Activated naive CD8-positive, alpha-beta T cell treated with anti-CD3 and anti-CD28 coated beads for 36 hours (primary cell): ENCODE data around the gene CDH23. TPM values are rescaled to one million over a fixed set of nuclear protein-coding genes. Genes with fewer than 3 reads are reported as not detected.
A peak's percentile ranks its signal among the peaks of the same experiment; 100 is the strongest.

Experiments
- DNase-seq: peaks from one replicate; pipeline ENCODE4 v3.0.0; 2021
- H3K27ac Mint-ChIP-seq: one replicate; pipeline ENCODE4 v1.8.0; 2022; ENCODE audit warnings: mild to moderate bottlenecking, moderate library complexity, mixed read lengths
- H3K27me3 Mint-ChIP-seq: one replicate; pipeline ENCODE4 v1.8.0; 2022; ENCODE audit warnings: mild to moderate bottlenecking, mixed read lengths
- H3K36me3 Mint-ChIP-seq: one replicate; pipeline ENCODE4 v1.8.0; 2021; ENCODE audit warnings: mild to moderate bottlenecking, mixed read lengths
- H3K4me1 Mint-ChIP-seq: one replicate; pipeline ENCODE4 v1.8.0; 2021; ENCODE audit warnings: mixed read lengths
- H3K4me3 Mint-ChIP-seq: one replicate; pipeline ENCODE4 v1.8.0; 2022; ENCODE audit warnings: mild to moderate bottlenecking, moderate library complexity, mixed read lengths
- H3K9me3 Mint-ChIP-seq: one replicate; pipeline ENCODE4 v1.8.0; 2022; ENCODE audit warnings: mixed read lengths
- total RNA-seq, 2 experiments: library from RNA; stranded (reverse); gene quantifications; one replicate each; pipeline ENCODE4 v1.2.3, GENCODE V29; 2021

CDH23 gene
- total RNA-seq, 2 experiments from 2014 or later, result 1.4 TPM

DNA sequence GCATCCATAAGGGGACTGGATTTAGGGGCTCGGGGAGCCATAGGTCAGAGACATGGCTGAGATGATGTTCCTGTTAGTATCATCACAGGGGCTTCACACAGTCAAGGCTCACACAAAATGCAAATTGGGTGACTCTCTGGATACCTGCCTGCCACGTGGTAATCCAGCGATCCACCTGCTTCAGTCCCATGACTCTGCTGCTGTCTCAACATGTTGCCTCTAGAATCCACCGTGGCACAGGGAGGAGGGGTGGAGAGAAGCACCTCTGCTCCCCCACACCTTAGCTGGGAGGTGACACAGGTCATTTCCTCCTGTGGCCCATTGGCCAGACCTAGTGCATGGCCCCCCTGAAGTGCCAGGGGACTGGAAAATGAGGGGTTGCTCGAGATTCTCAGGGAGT, 83.1 kb downstream of the CDH23 start:
- DNase-seq, result no peak
- H3K9me3 Mint-ChIP-seq, result no peaks in the 10 kb centered on the region
- no peak overlapping the region for H3K4me3 Mint-ChIP-seq
- no peak overlapping the region for H3K27ac Mint-ChIP-seq
- H3K36me3 Mint-ChIP-seq, result no peaks in the 10 kb centered on the region
- H3K27me3 Mint-ChIP-seq, result no peaks in the 10 kb centered on the region
- H3K4me1 Mint-ChIP-seq, result no peaks in the 10 kb centered on the region

DNA sequence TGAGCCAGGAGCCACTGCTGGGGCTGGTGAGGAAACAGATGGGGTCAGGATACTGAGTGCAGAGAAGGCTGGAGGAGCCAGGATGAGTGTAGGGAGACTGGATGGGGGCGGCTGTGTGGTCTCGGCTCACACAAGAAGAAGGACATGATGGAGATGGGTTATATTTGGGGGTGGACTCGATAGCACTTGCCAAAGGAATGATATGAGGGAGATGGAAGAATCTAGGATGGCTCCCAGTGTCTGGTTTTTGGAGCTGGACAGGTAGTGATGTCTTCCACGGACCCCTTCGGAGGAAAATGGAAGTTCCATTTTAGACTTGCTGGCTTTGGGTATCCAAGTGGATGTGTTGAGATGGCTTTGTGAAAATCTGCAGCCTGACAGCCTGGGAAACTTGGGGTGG, 83.9 kb downstream of the CDH23 start:
- H3K27ac Mint-ChIP-seq, result no peak overlapping the region
- no peaks in the 10 kb centered on the region for H3K27me3 Mint-ChIP-seq
- H3K4me1 Mint-ChIP-seq, result no peaks in the 10 kb centered on the region
- no peaks in the 10 kb centered on the region for H3K9me3 Mint-ChIP-seq
- H3K36me3 Mint-ChIP-seq, result no peaks in the 10 kb centered on the region
- no peak for DNase-seq
- H3K4me3 Mint-ChIP-seq, result no peak overlapping the region

DNA sequence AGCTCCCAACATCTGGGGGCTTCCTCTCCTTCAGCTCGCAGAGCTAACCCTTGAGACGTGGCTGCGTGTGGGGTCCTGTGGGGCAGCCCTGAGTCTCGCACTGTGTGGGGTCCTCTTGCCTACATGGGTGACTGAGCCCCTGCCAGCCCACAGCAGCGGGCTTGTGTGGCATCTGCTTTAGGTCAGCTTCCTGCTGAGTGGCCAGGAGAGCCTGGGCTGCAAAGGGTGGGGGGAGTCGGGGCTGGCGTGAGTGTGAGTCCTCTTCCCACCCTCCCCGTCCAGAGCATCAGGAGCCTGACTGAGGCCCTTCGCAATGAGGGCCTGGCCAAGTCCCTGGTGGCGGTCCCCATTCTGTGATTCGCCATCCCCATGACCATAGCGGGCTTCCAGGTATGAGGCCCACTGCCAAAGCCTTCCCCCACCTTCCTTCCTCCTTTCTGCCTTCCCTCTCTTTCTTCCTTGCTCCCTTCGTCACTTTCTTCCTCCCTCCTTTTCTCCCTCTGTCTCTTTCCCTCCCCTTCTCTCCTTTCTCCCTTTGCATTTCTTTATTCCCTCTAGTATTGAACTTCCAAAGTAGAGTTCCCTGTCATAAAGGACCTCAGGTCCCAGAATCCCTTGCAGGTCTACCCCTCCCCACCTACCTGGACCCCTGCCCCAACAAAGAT, 85.2 kb downstream of the CDH23 start:
- Mint-ChIP-seq H3K4me3 (no peak overlapping the region), H3K4me1 (no peaks in the 10 kb centered on the region), H3K36me3 (no peaks in the 10 kb centered on the region), H3K27ac (no peak overlapping the region), H3K27me3 (no peaks in the 10 kb centered on the region), H3K9me3 (no peaks in the 10 kb centered on the region)
- no peak for DNase-seq

- Mint-ChIP-seq H3K27me3 (no peaks in the 10 kb centered on the region), H3K36me3 (no peaks in the 10 kb centered on the region), H3K4me1 (no peaks in the 10 kb centered on the region), H3K9me3 (no peaks in the 10 kb centered on the region), H3K4me3 (no peak overlapping the region), H3K27ac (no peak overlapping the region)
- DNase-seq, result no peak
These were observed 85.9 kb downstream of the CDH23 start for GRCh38 chr10:71482620-71483019.

DNA sequence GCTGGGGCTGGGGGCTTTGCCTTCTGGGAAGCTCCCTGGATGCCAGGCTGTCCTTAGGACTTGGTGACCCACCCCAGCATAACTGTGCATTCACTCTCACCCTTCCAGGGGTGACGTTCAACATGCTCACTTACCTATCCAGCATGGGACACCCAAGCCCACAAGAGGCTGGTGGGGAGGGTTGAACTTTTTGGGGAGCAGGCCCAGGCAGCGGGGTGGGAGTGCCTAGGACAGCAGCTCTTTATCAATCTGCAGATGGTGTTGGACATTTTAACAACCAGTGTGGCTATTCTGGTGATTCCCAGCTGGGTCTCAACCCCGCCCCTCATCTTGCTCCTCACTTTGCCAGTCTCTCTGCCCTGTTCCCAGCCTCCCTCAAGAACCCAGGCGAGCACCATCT, 86.4 kb downstream of the CDH23 start:
- no peak for DNase-seq
- no peaks in the 10 kb centered on the region for H3K27me3 Mint-ChIP-seq

DNA sequence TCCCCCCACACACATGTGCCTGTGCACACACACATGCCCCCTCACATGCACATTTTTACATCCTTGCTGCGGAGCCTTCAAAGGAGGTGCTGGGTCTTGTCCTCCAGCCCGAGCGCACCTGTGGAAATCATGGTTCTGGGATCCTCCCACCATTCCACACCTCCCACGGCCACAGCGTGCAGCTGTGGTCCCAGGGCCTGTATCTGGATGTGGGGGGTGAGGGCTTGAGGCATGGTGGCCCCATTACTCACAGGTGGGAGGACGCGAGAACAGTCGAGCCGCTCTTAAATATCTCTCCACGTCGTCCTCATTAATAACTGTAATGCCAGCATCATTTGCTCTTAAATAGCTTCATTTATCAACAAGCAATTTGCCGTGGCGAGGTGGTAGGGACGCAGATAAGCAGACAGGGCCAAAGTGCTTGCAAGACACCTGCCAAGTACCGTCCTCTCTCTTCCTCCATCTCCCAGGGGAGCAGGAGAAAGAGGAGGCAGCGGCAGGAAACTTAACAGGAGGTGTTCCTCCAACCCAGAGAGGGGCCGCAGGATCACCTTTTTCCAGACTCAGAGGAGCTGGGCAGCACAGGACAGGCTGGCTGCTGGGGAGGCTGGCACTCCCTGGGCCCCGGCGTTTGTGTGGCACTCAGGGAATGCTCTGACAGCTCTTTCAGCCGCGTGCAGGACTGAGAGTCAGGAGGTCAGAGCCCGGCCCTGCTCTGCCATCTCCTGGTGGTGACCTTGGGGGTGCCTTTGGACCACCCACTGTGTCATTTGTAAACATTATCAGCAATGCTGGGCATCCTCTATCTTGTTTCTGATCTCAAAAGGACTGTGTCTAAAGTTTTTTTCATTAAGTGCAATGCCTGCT, 87.4 kb downstream of the CDH23 start:
- H3K9me3 Mint-ChIP-seq, result peaks cover 4% of the 10 kb centered on the region
- H3K4me1 Mint-ChIP-seq, result no peaks in the 10 kb centered on the region
- no peak overlapping the region for H3K4me3 Mint-ChIP-seq
- no peak for DNase-seq
- H3K36me3 Mint-ChIP-seq, result no peaks in the 10 kb centered on the region
- H3K27ac Mint-ChIP-seq, result no peak overlapping the region
- no peaks in the 10 kb centered on the region for H3K27me3 Mint-ChIP-seq

More for the DNA sequence above, 86.4 kb downstream of the CDH23 start:
- Mint-ChIP-seq H3K36me3 (no peaks in the 10 kb centered on the region), H3K4me1 (no peaks in the 10 kb centered on the region), H3K4me3 (no peak overlapping the region), H3K27ac (no peak overlapping the region), H3K9me3 (peaks cover 2% of the 10 kb centered on the region)

DNA sequence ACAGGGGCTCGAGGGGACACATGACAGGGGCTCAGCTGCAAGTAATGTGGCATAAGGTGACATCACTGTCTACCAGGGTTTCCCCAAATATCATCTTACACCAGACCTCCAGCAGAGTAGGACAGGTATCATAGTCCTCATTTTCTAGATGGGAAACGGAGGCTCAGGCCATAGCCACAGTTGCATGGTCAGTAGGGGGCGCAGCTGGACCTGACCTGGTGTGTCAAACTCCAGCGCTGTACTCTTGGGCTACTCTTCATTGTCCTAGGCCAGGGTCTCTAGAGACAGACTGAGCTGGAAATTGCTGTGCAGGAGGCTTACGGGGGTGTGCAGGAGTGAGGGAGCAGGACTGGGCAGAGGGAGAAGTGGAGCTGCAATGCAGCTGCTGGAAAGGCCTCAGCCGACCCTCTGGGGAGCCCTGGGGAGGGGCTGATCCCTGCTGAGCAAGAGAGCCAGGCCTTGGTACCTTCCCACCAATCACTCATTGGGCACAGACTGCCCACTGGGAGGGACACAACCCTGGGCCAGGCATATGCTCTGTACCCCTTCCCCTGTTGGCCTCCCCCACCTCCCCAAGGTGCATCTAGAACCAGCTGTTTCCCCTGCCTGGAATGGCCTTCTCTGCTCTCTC, 89.9 kb downstream of the CDH23 start:
- H3K27ac Mint-ChIP-seq, result no peak overlapping the region
- H3K4me3 Mint-ChIP-seq, result no peak overlapping the region
- H3K4me1 Mint-ChIP-seq, result no peaks in the 10 kb centered on the region
- DNase-seq, result peak; percentile 33
- H3K9me3 Mint-ChIP-seq, result peaks cover 8% of the 10 kb centered on the region
- H3K27me3 Mint-ChIP-seq, result no peaks in the 10 kb centered on the region
- H3K36me3 Mint-ChIP-seq, result no peaks in the 10 kb centered on the region

GRCh38 chr10:71487726-71488125, 91.0 kb downstream of the CDH23 start:
- Mint-ChIP-seq H3K27me3 (no peaks in the 10 kb centered on the region), H3K27ac (no peak overlapping the region)

GRCh38 chr10:71489077-71489476, 92.4 kb downstream of the CDH23 start:
- H3K36me3 Mint-ChIP-seq, result no peaks in the 10 kb centered on the region
- no peaks in the 10 kb centered on the region for H3K27me3 Mint-ChIP-seq
- peaks cover 8% of the 10 kb centered on the region for H3K9me3 Mint-ChIP-seq
- DNase-seq, result no peak
- H3K4me3 Mint-ChIP-seq, result no peak overlapping the region
- H3K27ac Mint-ChIP-seq, result no peak overlapping the region
- H3K4me1 Mint-ChIP-seq, result no peaks in the 10 kb centered on the region

More at GRCh38 chr10:71487726-71488125, 91.0 kb downstream of the CDH23 start:
- Mint-ChIP-seq H3K4me1 (no peaks in the 10 kb centered on the region), H3K9me3 (peaks cover 8% of the 10 kb centered on the region), H3K36me3 (no peaks in the 10 kb centered on the region), H3K4me3 (no peak overlapping the region)
- no peak for DNase-seq

DNA sequence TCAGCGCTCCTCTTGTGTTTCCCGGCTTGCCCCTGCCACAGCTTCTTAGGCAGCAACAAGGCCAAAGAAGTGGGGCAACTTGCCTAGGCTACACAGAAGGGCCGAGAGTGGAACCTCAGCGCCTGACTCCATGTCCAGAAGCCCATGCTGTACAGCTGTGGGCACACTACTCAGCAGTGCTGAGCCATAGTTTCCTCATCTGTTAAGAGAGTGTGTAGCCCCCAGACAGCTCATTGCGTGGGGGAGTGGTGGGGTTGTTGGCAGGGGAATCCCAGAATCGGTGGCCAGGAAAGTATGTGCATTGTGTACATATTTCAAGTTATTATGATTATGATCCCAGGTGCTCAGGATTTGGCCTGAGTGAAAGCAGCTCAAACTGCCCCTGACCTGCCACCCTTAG, 96.2 kb downstream of the CDH23 start:
- H3K4me1 Mint-ChIP-seq, result no peaks in the 10 kb centered on the region
- H3K9me3 Mint-ChIP-seq, result peaks cover 6% of the 10 kb centered on the region
- no peaks in the 10 kb centered on the region for H3K36me3 Mint-ChIP-seq
- H3K27me3 Mint-ChIP-seq, result no peaks in the 10 kb centered on the region
- H3K4me3 Mint-ChIP-seq, result no peak overlapping the region
- no peak overlapping the region for H3K27ac Mint-ChIP-seq
- DNase-seq, result no peak

DNA sequence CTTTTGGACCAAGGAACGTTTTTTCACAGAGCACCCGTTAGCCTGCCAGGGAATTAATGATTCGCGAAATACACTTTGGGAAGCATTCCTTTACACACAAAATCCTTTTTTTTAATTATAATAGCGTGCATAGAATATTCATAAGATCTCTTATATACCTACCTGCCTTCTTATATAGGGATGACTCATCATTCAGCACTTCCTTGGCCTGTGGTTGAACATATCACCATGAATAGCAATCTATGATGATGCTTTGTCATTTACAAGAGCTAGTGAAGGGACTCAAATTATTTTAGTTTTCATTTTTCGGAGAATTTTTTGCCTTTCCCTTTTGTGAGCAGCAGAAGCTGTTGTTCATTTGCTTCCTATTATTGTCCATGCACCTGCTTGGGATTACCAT, 97.0 kb downstream of the CDH23 start:
- Mint-ChIP-seq H3K27me3 (no peaks in the 10 kb centered on the region), H3K36me3 (no peaks in the 10 kb centered on the region), H3K4me1 (no peaks in the 10 kb centered on the region), H3K4me3 (no peak overlapping the region), H3K9me3 (peaks cover 6% of the 10 kb centered on the region), H3K27ac (no peak overlapping the region)
- DNase-seq, result no peak

DNA sequence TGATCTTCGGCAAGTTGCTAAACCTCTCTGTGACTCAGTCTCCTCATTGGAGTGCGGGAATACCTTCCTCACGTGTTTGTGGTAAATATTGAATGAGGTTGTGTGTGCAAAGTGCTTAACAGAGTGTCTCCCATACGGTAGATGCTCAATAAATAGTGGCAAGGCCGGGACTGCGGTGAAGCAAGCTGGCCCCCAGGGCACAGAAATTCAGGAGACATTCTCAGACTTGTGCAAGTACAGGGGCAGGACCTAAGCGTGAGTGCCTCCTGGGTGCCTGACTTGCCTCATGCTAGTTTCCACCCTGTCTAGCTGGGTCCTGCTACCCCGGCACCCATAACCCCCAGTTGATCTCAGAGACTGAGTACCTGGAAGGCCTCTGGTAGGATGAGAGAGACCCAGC, 97.8 kb downstream of the CDH23 start:
- H3K4me1 Mint-ChIP-seq, result no peaks in the 10 kb centered on the region
- no peaks in the 10 kb centered on the region for H3K27me3 Mint-ChIP-seq
- no peak overlapping the region for H3K27ac Mint-ChIP-seq
- H3K4me3 Mint-ChIP-seq, result no peak overlapping the region
- peaks cover under 1% of the 10 kb centered on the region for H3K9me3 Mint-ChIP-seq
- no peak for DNase-seq
- H3K36me3 Mint-ChIP-seq, result no peaks in the 10 kb centered on the region

GRCh38 chr10:71494980-71495381, 98.3 kb downstream of the CDH23 start:
- DNase-seq, result no peak
- H3K4me1 Mint-ChIP-seq, result no peaks in the 10 kb centered on the region
- H3K36me3 Mint-ChIP-seq, result no peaks in the 10 kb centered on the region
- no peaks in the 10 kb centered on the region for H3K27me3 Mint-ChIP-seq
- H3K27ac Mint-ChIP-seq, result no peak overlapping the region
- no peaks in the 10 kb centered on the region for H3K9me3 Mint-ChIP-seq
- no peak overlapping the region for H3K4me3 Mint-ChIP-seq

- Mint-ChIP-seq H3K36me3 (no peaks in the 10 kb centered on the region), H3K9me3 (no peaks in the 10 kb centered on the region), H3K4me3 (no peak overlapping the region), H3K27ac (no peak overlapping the region), H3K4me1 (no peaks in the 10 kb centered on the region), H3K27me3 (no peaks in the 10 kb centered on the region)
- no peak for DNase-seq
These were observed 100.4 kb downstream of the CDH23 start for GRCh38 chr10:71496927-71497762.
